ENCODE data around the gene RCBTB1.

GRCh38 chr13:49538404-49538803, 47.0 kb downstream of the RCBTB1 start:
- TF ChIP-seq POLR2A (IDR thresholded peaks at IDR 0.05) (no peak), CTCF (IDR thresholded peaks at IDR 0.05) (no peak)
